Keratinocyte (primary cell): ENCODE data around the gene CTNNA3. TPM values are rescaled to one million over a fixed set of nuclear protein-coding genes. Genes with fewer than 3 reads are reported as not detected.

Experiments
- DNase-seq: peaks from one replicate; pipeline ENCODE4 v3.0.0-alpha.2; 2011; ENCODE audit warnings: low read depth, missing footprints, low spot score
- FAIRE-seq: peaks from 2 replicates; lab custom pipeline; 2011; peaks lifted over from hg19 to GRCh38; lab: Jason Lieb, UNC
- H2AFZ ChIP-seq: 2 replicates; pipeline ENCODE4 v1.6.0; 2012; ENCODE audit warnings: low read length, control low read depth, inconsistent platforms; ENCODE audit not compliant: control insufficient read depth
- H3K27ac ChIP-seq: 2 replicates; pipeline ENCODE4 v1.5.1; 2011; ENCODE audit warnings: low read length; ENCODE audit not compliant: control insufficient read depth, insufficient read depth
- H3K27me3 ChIP-seq: 3 replicates; pipeline ENCODE4 v1.6.0; 2011; ENCODE audit warnings: low read length; ENCODE audit not compliant: control insufficient read depth, insufficient read depth; ENCODE audit errors: extremely low read depth
- H3K36me3 ChIP-seq, 2 experiments: 2 replicates in 1 of 2; 3 replicates in 1 of 2; pipeline ENCODE4 v1.5.1; 2011; ENCODE audit warnings: low read length in 2 of 2, mild to moderate bottlenecking in 1 of 2; ENCODE audit not compliant: control insufficient read depth in 2 of 2, insufficient read depth in 2 of 2; ENCODE audit errors: extremely low read depth in 1 of 2
- H3K4me1 ChIP-seq: 3 replicates; pipeline ENCODE4 v1.5.1; 2011; ENCODE audit warnings: low read length; ENCODE audit not compliant: control insufficient read depth, insufficient read depth; ENCODE audit errors: extremely low read depth
- H3K4me2 ChIP-seq: 3 replicates; pipeline ENCODE4 v1.6.0; 2011; ENCODE audit warnings: low read depth, low read length; ENCODE audit not compliant: control insufficient read depth, insufficient read depth; ENCODE audit errors: extremely low read depth
- H3K4me3 ChIP-seq, 3 experiments: fragments of 200-600 bp in 1 of 3; sonication (generic) in 1 of 3; 2 replicates in 2 of 3; 3 replicates in 1 of 3; pipeline ENCODE4 v1.5.1; 2011 to 2016; ENCODE audit warnings: low read length in 3 of 3, mild to moderate bottlenecking in 3 of 3, control low read depth in 2 of 3, inconsistent platforms in 1 of 3, low read depth in 1 of 3, mixed read lengths in 1 of 3, mixed run types in 1 of 3, moderate library complexity in 1 of 3; ENCODE audit not compliant: control insufficient read depth in 2 of 3, insufficient read depth in 2 of 3; ENCODE audit errors: extremely low read depth in 1 of 3
- H3K79me2 ChIP-seq: 2 replicates; pipeline ENCODE4 v1.6.0; 2012; ENCODE audit warnings: low read length; ENCODE audit not compliant: control insufficient read depth, insufficient read depth
- H3K9ac ChIP-seq: 3 replicates; pipeline ENCODE4 v1.6.0; 2011; ENCODE audit warnings: low read length; ENCODE audit not compliant: control insufficient read depth, insufficient read depth; ENCODE audit errors: extremely low read depth
- H3K9me1 ChIP-seq: 3 replicates; pipeline ENCODE4 v1.6.0; 2011; ENCODE audit warnings: low read length; ENCODE audit not compliant: control insufficient read depth, insufficient read depth; ENCODE audit errors: extremely low read depth
- H3K9me3 ChIP-seq: 2 replicates; pipeline ENCODE4 v1.5.1; 2012; ENCODE audit warnings: low read depth, low read length; ENCODE audit not compliant: control insufficient read depth
- H4K20me1 ChIP-seq: 3 replicates; pipeline ENCODE4 v1.6.0; 2011; ENCODE audit warnings: low read length; ENCODE audit not compliant: control insufficient read depth, insufficient read depth; ENCODE audit errors: extremely low read depth
- EZH2 ChIP-seq: IDR thresholded peaks from one replicate; pipeline ENCODE4 v1.6.1; 2012; ENCODE audit warnings: inconsistent platforms, mild to moderate bottlenecking, low read length, moderate library complexity
- dilution Hi-C: fragments of 300-500 bp; cut with MboI; formaldehyde crosslinking; loops from one replicate; pipeline ENCODE4 v1.7.0; 2020; ENCODE audit warnings: low sequenced_read_pairs; ENCODE audit not compliant: extremely low pct_ligation_motif_present
- polyA plus RNA-seq, 5 experiments: library from polyadenylated mRNA; depleted of rRNA in 3 of 5; stranded (reverse) in 3 of 5; stranded (forward) in 1 of 5; unstranded in 1 of 5; fragments of >200 nt; gene quantifications; 1 replicate in 1 of 5; 2 replicates in 3 of 5; 3 replicates in 1 of 5; pipeline versions ENCODE4 v1.2.1 to v1.2.3, GENCODE V29; 2011 to 2012; ENCODE audit warnings: missing spikeins in 2 of 5, low read depth in 1 of 5, low replicate concordance in 1 of 5
- TF ChIP-seq, protein P1 (sequence below), 3 experiments: IDR thresholded peaks in 1 of 3; conservative IDR thresholded peaks in 1 of 3; optimal IDR thresholded peaks in 1 of 3; 2 replicates in 2 of 3; 3 replicates in 1 of 3; pipeline versions ENCODE3 to v1.5.1; 2011; ENCODE audit warnings: low read length in 3 of 3, mild to moderate bottlenecking in 3 of 3, moderate library complexity in 2 of 3, control low read depth in 1 of 3, inconsistent platforms in 1 of 3; ENCODE audit not compliant: insufficient read depth in 2 of 3; ENCODE audit errors: extremely low read depth in 1 of 3

Gene CTNNA3
- polyA plus RNA-seq, 1 donor (not counting 4 experiments of a cell fraction or from before 2014, with no cell fraction given): 0.01 TPM

GRCh38 chr10:67521546-67521945 is 174.4 kb downstream of the CTNNA3 start:
- H3K27me3 ChIP-seq: no peaks in the 10 kb centered on the region
- H3K79me2 ChIP-seq: no peaks in the 10 kb centered on the region
- H4K20me1 ChIP-seq: no peaks in the 10 kb centered on the region
- no peaks in the 10 kb centered on the region for H3K9me3 ChIP-seq
- H3K4me2 ChIP-seq: no peak overlapping the region
- no peaks in the 10 kb centered on the region for H3K36me3 ChIP-seq
- no peaks in the 10 kb centered on the region for H3K9me1 ChIP-seq
- no peak overlapping the region for H3K4me3 ChIP-seq
- dilution Hi-C loops: no loop called here
- no peak for FAIRE-seq
- H3K27ac ChIP-seq: no peak overlapping the region
- no peak overlapping the region for H3K9ac ChIP-seq
- DNase-seq: no peak
- H3K4me1 ChIP-seq: no peaks in the 10 kb centered on the region
- no peak overlapping the region for H2AFZ ChIP-seq
- TF ChIP-seq EZH2: no peak
- TF ChIP-seq, protein P1, sequence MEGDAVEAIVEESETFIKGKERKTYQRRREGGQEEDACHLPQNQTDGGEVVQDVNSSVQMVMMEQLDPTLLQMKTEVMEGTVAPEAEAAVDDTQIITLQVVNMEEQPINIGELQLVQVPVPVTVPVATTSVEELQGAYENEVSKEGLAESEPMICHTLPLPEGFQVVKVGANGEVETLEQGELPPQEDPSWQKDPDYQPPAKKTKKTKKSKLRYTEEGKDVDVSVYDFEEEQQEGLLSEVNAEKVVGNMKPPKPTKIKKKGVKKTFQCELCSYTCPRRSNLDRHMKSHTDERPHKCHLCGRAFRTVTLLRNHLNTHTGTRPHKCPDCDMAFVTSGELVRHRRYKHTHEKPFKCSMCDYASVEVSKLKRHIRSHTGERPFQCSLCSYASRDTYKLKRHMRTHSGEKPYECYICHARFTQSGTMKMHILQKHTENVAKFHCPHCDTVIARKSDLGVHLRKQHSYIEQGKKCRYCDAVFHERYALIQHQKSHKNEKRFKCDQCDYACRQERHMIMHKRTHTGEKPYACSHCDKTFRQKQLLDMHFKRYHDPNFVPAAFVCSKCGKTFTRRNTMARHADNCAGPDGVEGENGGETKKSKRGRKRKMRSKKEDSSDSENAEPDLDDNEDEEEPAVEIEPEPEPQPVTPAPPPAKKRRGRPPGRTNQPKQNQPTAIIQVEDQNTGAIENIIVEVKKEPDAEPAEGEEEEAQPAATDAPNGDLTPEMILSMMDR (optimal IDR thresholded peaks at IDR 0.05 in 1 of 3, IDR thresholded peaks at IDR 0.05 in 1 of 3, conservative IDR thresholded peaks at IDR 0.05 in 1 of 3; ENCODE audit: extremely low read depth in 1 of 3, insufficient read depth in 2 of 3, low read length in 3 of 3): no peak

DNA sequence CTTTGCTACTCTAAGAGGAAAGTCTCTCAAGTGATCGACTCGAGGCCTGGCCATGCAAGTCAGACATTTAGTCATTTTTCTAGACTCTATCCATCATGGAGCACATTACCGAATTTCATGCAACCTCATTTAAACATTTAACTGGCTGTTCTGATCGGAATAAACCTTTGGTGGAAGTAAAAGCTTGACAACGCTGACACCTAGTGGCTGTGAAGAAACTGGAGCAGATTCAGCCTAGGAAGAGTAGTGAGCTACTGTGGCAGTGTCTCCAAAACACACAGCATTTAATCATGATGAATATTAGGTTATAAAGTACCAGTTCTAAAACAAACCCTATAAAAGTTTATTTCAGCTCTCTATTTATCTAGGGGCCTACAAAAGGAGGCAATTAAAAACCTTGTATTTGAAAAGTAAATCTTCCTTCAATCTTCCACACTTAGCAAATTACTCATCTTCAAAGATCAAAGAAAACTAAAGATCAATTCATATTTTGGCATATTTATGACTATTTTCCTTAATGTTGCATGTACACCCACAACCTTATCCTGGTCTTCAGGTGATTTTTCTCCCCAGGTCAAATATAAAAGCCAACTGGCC is 175.0 kb downstream of the CTNNA3 start:
- no peak for DNase-seq
- dilution Hi-C loops: no loop called here
- H3K27me3 ChIP-seq: no peaks in the 10 kb centered on the region
- H3K27ac ChIP-seq: no peak overlapping the region
- no peaks in the 10 kb centered on the region for H3K9me1 ChIP-seq
- H3K9ac ChIP-seq: no peak overlapping the region
- H3K4me2 ChIP-seq: no peak overlapping the region
- no peaks in the 10 kb centered on the region for H3K9me3 ChIP-seq
- no peaks in the 10 kb centered on the region for H3K36me3 ChIP-seq
- no peak for TF ChIP-seq EZH2
- TF ChIP-seq, protein P1 (optimal IDR thresholded peaks at IDR 0.05 in 1 of 3, IDR thresholded peaks at IDR 0.05 in 1 of 3, conservative IDR thresholded peaks at IDR 0.05 in 1 of 3; ENCODE audit: extremely low read depth in 1 of 3, insufficient read depth in 2 of 3, low read length in 3 of 3): peak; percentile 64 to 80 (median 67)
- FAIRE-seq: peak; percentile 34
- no peaks in the 10 kb centered on the region for H3K4me1 ChIP-seq
- H3K4me3 ChIP-seq: no peak overlapping the region
- H3K79me2 ChIP-seq: no peaks in the 10 kb centered on the region
- H2AFZ ChIP-seq: no peak overlapping the region
- no peaks in the 10 kb centered on the region for H4K20me1 ChIP-seq
